ENCODE results near the gene MAP2K6.

DNA sequence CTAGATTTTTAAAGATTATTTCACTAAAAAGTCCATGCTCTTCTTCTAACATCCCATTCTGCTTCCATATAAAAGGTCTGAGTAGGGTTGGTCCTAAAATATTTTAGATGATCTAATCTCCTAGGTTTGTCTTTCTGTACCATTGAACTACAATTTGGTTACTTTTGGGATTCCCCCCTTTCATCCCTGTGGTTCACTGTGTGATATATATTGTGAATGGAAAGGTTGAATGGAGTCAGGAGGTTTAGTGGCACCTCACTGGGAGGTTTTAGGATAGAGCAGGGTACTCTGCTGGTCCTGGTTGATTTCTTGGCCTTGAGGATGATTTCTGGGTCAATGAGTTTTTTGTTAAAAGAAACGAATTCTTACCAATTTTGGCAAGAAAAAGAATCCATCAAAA lies 29.5 kb downstream of the MAP2K6 start:
- TF ChIP-seq POLR2A (IDR thresholded peaks at IDR 0.05): no peak
- TF ChIP-seq CTCF (IDR thresholded peaks at IDR 0.05): no peak

Data from Peyer's patch (tissue), 4 donors.